ENCODE data around the gene OR5K1.

The OR5K1 gene

GRCh38 chr3:98497381-98497780 is 34.4 kb downstream of the OR5K1 start, which contains the start of gene OR5K2:
TSS of gene OR5K2 (plus strand) at chr3:98497681. CDS start at chr3:98497681, 0 bp downstream.
- H3K27ac ChIP-seq, result no peak within 1 kb of the TSS
- TF ChIP-seq CTCF (conservative IDR thresholded peaks at IDR 0.05), result no peak

GRCh38 chr3:98500019-98500418 is 37.0 kb downstream of the OR5K1 start:
- H3K27ac ChIP-seq, result no peak overlapping the region
- no peak for TF ChIP-seq CTCF (conservative IDR thresholded peaks at IDR 0.05)

DNA sequence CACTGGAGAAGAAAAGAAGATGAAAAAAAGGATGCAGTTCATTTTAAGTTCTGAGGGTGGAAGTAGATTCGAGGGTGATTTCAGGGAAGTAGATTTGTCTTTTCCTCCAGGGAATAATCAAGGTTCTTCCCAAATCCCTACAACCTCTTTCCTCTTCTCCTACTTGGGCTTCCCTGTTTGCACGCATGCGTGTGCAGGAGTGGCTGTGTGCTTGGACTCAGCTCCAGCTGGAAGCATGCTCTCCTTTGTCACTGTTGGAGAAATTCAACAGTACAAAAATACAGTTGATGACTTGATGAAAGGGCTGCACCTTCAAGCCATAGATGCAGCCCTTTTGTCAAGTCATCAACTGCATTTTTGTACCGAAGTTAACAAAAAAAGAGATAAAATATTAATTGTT is 38.3 kb downstream of the OR5K1 start:
- no peak for TF ChIP-seq CTCF (conservative IDR thresholded peaks at IDR 0.05)
- no peak overlapping the region for H3K27ac ChIP-seq

DNA sequence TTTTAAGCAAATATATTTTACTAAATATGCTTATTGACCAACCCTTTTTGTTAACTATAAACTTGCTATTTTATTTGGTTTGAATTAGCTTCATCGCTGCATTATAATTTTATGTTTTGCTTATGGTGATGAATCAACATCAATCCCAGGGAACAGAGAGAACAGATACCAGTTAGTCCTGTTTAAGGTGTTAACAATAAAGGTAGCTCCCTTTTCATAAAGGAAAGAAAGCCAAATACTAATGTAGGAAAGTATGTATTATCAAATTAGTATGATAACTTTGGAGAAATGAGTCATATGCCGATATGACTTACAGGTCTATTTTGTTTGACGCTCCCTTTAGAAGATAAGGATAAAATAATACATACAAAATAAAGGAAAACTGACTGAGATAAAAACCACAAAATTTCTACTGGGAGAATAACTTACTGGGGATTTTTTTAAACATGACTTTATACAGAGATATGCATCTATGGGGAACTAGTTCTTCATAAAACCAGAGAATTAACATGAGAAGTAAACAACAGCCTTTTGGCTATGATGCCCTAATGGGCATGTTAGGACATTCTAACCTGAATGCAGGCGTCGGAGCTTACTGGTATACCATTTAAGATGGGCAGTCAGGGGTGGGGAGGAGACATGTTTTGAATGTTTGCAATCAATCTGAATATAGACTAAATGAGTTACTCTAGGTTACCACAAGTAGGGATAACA is 39.0 kb downstream of the OR5K1 start:
- H3K27ac ChIP-seq, result no peak overlapping the region
- no peak for TF ChIP-seq CTCF (conservative IDR thresholded peaks at IDR 0.05)

DNA sequence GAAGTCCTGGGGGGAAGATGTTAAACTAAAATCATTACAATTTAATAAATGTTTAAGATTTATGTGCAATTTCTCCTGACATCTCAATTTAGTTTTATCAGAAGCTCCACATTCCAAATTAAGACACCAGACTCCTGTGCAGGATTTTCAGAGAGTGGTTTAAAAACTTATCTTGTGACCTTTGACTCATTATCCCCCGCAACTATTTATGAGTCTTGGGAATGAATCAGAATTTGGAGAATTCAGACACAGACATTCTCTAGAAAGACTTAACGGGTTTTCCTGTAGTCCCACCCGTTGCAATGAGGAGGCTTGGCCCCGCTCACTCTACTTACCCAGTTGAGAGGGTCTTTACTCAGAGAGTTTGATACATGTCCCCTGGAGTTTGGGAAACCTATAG is 41.5 kb downstream of the OR5K1 start:
- no peak for TF ChIP-seq CTCF (conservative IDR thresholded peaks at IDR 0.05)
- no peak overlapping the region for H3K27ac ChIP-seq

DNA sequence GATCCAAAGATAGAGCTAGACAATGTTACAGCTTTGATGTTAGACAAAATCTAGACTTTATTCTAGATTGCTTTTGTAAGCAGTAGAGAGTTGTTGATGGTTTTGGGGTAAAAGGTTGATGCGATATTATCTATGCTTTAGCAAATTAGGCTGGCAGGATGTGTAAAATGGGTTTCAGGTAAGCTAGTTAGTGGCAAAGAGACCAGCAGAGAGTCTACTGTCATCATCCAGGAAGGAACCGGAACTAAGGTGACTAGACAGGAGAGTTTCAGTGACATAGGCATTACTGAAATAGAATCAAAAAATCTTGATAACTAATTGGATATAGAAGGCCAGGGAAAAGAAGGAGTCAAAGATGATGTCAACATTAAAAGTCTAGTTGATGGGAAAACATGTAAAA is 45.6 kb downstream of the OR5K1 start:
- H3K27ac ChIP-seq, result no peak overlapping the region
- no peak for TF ChIP-seq CTCF (conservative IDR thresholded peaks at IDR 0.05)

DNA sequence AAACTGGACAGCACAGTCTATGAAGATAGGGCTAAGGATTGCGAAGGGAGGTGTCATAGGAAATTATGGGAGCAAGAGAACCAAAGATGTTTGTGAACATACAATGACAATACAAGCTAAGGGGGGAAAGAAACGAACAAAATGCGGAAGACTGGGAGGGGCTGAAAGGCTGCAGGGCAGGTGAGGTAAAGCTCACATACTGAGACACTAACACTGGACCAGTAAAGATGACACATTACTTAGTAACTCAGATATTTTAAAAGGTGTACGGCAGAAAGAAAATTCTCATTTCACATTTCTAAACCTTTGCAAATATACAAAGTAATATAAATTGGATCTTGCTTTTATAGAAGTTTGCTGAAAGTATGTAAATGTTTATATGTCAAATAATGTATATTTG is 49.6 kb downstream of the OR5K1 start:
- H3K27ac ChIP-seq, result no peak overlapping the region
- no peak for TF ChIP-seq CTCF (conservative IDR thresholded peaks at IDR 0.05)
